ENCODE results near the gene IWS1.

IWS1 gene

GRCh38 chr2:127563458-127564428 lies 37.5 kb upstream of the IWS1 start:
- H3K4me2 ChIP-seq (ENCODE audit: low read depth, low read length, poor library complexity, severe bottlenecking), result no peak overlapping the region
- no peak overlapping the region for H2AFZ ChIP-seq (ENCODE audit: low read depth, low read length, severe bottlenecking)
- TF ChIP-seq CTCF (IDR thresholded peaks at IDR 0.05; ENCODE audit: insufficient read depth, low read length, poor library complexity, severe bottlenecking) (no peak), EZH2phosphoT487 (conservative IDR thresholded peaks at IDR 0.05; ENCODE audit: low read length) (no peak)

GRCh38 chr2:127562936-127563335 lies 36.6 kb upstream of the IWS1 start:
- no peaks in the 10 kb centered on the region for H4K20me1 ChIP-seq (ENCODE audit: low read depth, low read length)
- H3K79me2 ChIP-seq (ENCODE audit: insufficient read depth, low read length), result no peaks in the 10 kb centered on the region
- H3K9me2 ChIP-seq (replicated peaks; ENCODE audit: insufficient read depth, low read length), result no peaks in the 10 kb centered on the region
- H3K27me3 ChIP-seq (ENCODE audit: low read length), result no peaks in the 10 kb centered on the region
- H3K4me2 ChIP-seq (ENCODE audit: low read depth, low read length, poor library complexity, severe bottlenecking), result no peak overlapping the region
- H3K9me3 ChIP-seq (ENCODE audit: insufficient read depth, low read length), result no peaks in the 10 kb centered on the region
- H3K27ac ChIP-seq (ENCODE audit: low read depth, low read length), result no peak overlapping the region
- TF ChIP-seq EZH2phosphoT487 (conservative IDR thresholded peaks at IDR 0.05; ENCODE audit: low read length) (no peak), CTCF (IDR thresholded peaks at IDR 0.05; ENCODE audit: insufficient read depth, low read length, poor library complexity, severe bottlenecking) (no peak)
- H2AFZ ChIP-seq (ENCODE audit: low read depth, low read length, severe bottlenecking), result no peak overlapping the region
- H3K4me3 ChIP-seq (ENCODE audit: insufficient read depth, low read length, poor library complexity, severe bottlenecking), result no peak overlapping the region
- H3K36me3 ChIP-seq (ENCODE audit: low read length), result no peaks in the 10 kb centered on the region
- H3F3A ChIP-seq (ENCODE audit: insufficient read depth), result no peaks in the 10 kb centered on the region
- H3K9ac ChIP-seq (ENCODE audit: low read length), result no peak overlapping the region

More at GRCh38 chr2:127563458-127564428, 37.5 kb upstream of the IWS1 start:
- no peaks in the 10 kb centered on the region for H3K27me3 ChIP-seq (ENCODE audit: low read length)
- H3K27ac ChIP-seq (ENCODE audit: low read depth, low read length), result no peak overlapping the region
- no peaks in the 10 kb centered on the region for H3K36me3 ChIP-seq (ENCODE audit: low read length)
- no peak overlapping the region for H3K4me3 ChIP-seq (ENCODE audit: insufficient read depth, low read length, poor library complexity, severe bottlenecking)
- H3K9ac ChIP-seq (ENCODE audit: low read length), result no peak overlapping the region
- H3F3A ChIP-seq (ENCODE audit: insufficient read depth), result no peaks in the 10 kb centered on the region
- H3K9me2 ChIP-seq (replicated peaks; ENCODE audit: insufficient read depth, low read length), result no peaks in the 10 kb centered on the region
- no peaks in the 10 kb centered on the region for H4K20me1 ChIP-seq (ENCODE audit: low read depth, low read length)
- no peaks in the 10 kb centered on the region for H3K9me3 ChIP-seq (ENCODE audit: insufficient read depth, low read length)
- H3K79me2 ChIP-seq (ENCODE audit: insufficient read depth, low read length), result no peaks in the 10 kb centered on the region

GRCh38 chr2:127561371-127561770 lies 35.1 kb upstream of the IWS1 start:
- TF ChIP-seq CTCF (IDR thresholded peaks at IDR 0.05; ENCODE audit: insufficient read depth, low read length, poor library complexity, severe bottlenecking), result no peak
- TF ChIP-seq EZH2phosphoT487 (conservative IDR thresholded peaks at IDR 0.05; ENCODE audit: low read length), result no peak
- H4K20me1 ChIP-seq (ENCODE audit: low read depth, low read length), result no peaks in the 10 kb centered on the region
- no peaks in the 10 kb centered on the region for H3K36me3 ChIP-seq (ENCODE audit: low read length)
- no peaks in the 10 kb centered on the region for H3K79me2 ChIP-seq (ENCODE audit: insufficient read depth, low read length)
- H3K4me2 ChIP-seq (ENCODE audit: low read depth, low read length, poor library complexity, severe bottlenecking), result no peak overlapping the region
- H3F3A ChIP-seq (ENCODE audit: insufficient read depth), result no peaks in the 10 kb centered on the region
- H3K9ac ChIP-seq (ENCODE audit: low read length), result no peak overlapping the region
- no peaks in the 10 kb centered on the region for H3K9me2 ChIP-seq (replicated peaks; ENCODE audit: insufficient read depth, low read length)
- no peak overlapping the region for H3K4me3 ChIP-seq (ENCODE audit: insufficient read depth, low read length, poor library complexity, severe bottlenecking)
- no peaks in the 10 kb centered on the region for H3K9me3 ChIP-seq (ENCODE audit: insufficient read depth, low read length)
- no peaks in the 10 kb centered on the region for H3K27me3 ChIP-seq (ENCODE audit: low read length)
- no peak overlapping the region for H2AFZ ChIP-seq (ENCODE audit: low read depth, low read length, severe bottlenecking)
- H3K27ac ChIP-seq (ENCODE audit: low read depth, low read length), result no peak overlapping the region
